Left lobe of liver (tissue), 2 donors: ENCODE measurements around the gene KRT6A. TPM values are rescaled to one million over a fixed set of nuclear protein-coding genes. Genes with fewer than 3 reads are reported as not detected.

ENCODE experiments used
- ATAC-seq: fragments of 200-7000 bp; cut with Tn5 transposase; one replicate; pipeline ENCODE4 v1.9.1; 2020; ENCODE audit warnings: mild to moderate bottlenecking, moderate library complexity
- DNase-seq: peaks from one replicate; pipeline ENCODE4 v3.0.0-alpha.2; 2020; ENCODE audit warnings: low spot score
- total RNA-seq: library from RNA; stranded (reverse); gene quantifications from one replicate; pipeline ENCODE4 v1.2.1, GENCODE V29; 2021
- donor health status: DM: no; HTN: no; CAD: no; lungs with moderate emphysema.
- donor health status: DM: no; HTN: yes; CAD: no.

The KRT6A gene
- total RNA-seq, result not detected

GRCh38 chr12:52493172-52493571, at the start of gene KRT6A:
Gene KRT6A (minus strand): TSS chr12:52493257. CDS start chr12:52493188, 69 bp downstream.
- DNase-seq (no peak), ATAC-seq (no peak)

GRCh38 chr12:52542157-52542556, 49.1 kb upstream of the KRT6A start:
- no peak for DNase-seq
- ATAC-seq, result no peak

GRCh38 chr12:52541709-52542108, 48.7 kb upstream of the KRT6A start:
- ATAC-seq (no peak), DNase-seq (no peak)

GRCh38 chr12:52540531-52540930, 47.5 kb upstream of the KRT6A start:
- no peak for ATAC-seq
- DNase-seq, result no peak

- no peak for DNase-seq
- ATAC-seq, result no peak
Observed at GRCh38 chr12:52539821-52540173, 46.7 kb upstream of the KRT6A start.

GRCh38 chr12:52539083-52539820, 46.2 kb upstream of the KRT6A start:
- DNase-seq (no peak), ATAC-seq (no peak)

GRCh38 chr12:52537101-52537500, 44.0 kb upstream of the KRT6A start:
- ATAC-seq (no peak), DNase-seq (no peak)

GRCh38 chr12:52535574-52535973, 42.5 kb upstream of the KRT6A start:
- ATAC-seq (no peak), DNase-seq (no peak)

GRCh38 chr12:52534482-52534881, 41.4 kb upstream of the KRT6A start:
- DNase-seq, result no peak
- no peak for ATAC-seq

GRCh38 chr12:52533686-52534470, 40.8 kb upstream of the KRT6A start:
- DNase-seq (no peak), ATAC-seq (no peak)

GRCh38 chr12:52532636-52533035, 39.6 kb upstream of the KRT6A start:
- no peak for ATAC-seq
- DNase-seq, result no peak

GRCh38 chr12:52531566-52532300, 38.7 kb upstream of the KRT6A start:
- ATAC-seq (peak; percentile 29), DNase-seq (no peak)

GRCh38 chr12:52530905-52531304, 37.8 kb upstream of the KRT6A start:
- no peak for ATAC-seq
- no peak for DNase-seq

- ATAC-seq (no peak), DNase-seq (no peak)
Observed at GRCh38 chr12:52530366-52530765, 37.3 kb upstream of the KRT6A start.

- no peak for DNase-seq
Observed at GRCh38 chr12:52529846-52530245, 36.8 kb upstream of the KRT6A start.

GRCh38 chr12:52529417-52529816, 36.4 kb upstream of the KRT6A start:
- DNase-seq (no peak), ATAC-seq (no peak)

More at GRCh38 chr12:52529846-52530245, 36.8 kb upstream of the KRT6A start:
- no peak for ATAC-seq

GRCh38 chr12:52528641-52529143, 35.6 kb upstream of the KRT6A start:
- DNase-seq, result no peak
- ATAC-seq, result no peak

- ATAC-seq (no peak), DNase-seq (peak; percentile 31)
Observed at GRCh38 chr12:52527121-52527800, 34.2 kb upstream of the KRT6A start.

GRCh38 chr12:52526511-52526951, 33.5 kb upstream of the KRT6A start:
- no peak for ATAC-seq

GRCh38 chr12:52525661-52526499, 32.8 kb upstream of the KRT6A start:
- DNase-seq (peak; percentile 22), ATAC-seq (no peak)

More at GRCh38 chr12:52526511-52526951, 33.5 kb upstream of the KRT6A start:
- peak; percentile 18 for DNase-seq
